Posterior vena cava (tissue), 2 donors: Measurements from ENCODE around the gene POMC. TPM values are rescaled to one million over a fixed set of nuclear protein-coding genes. Genes with fewer than 3 reads are reported as not detected.
"Not testable (repeated sequence)": the region's sequence is repeated elsewhere in the genome, so short reads cannot be mapped to it uniquely, and the experiment has no call there.

ENCODE experiments used
- DNase-seq: peaks from one replicate; pipeline ENCODE4 v3.0.0-alpha.2; 2020; ENCODE audit warnings: low spot score
- intact Hi-C, 2 donors: fragments of 100-400 bp; cut with DNase I; formaldehyde crosslinking; loops; one replicate each; pipeline versions ENCODE4 v1.14.1 to v1.14.2; 2022 to 2023
- long read RNA-seq, 2 donors: library from polyadenylated mRNA; unstranded; transcript quantifications; one replicate each; pipeline ENCODE4 v2.0.0, GENCODE V29; 2020 to 2021
- total RNA-seq, 2 donors: library from RNA; stranded (reverse); fragmentation: NEBNext Ultra II Directional; extraction: Animal tissue kit (Norgen Biotek cat#: 25700); gene quantifications; one replicate each; pipeline ENCODE4 v1.2.1, GENCODE V29; 2021
- donor health status: DM: yes; HTN: yes; CAD: no.
- donor health status: DM: yes; HTN: yes; CAD: no.

Gene POMC
- 1 to 10 TPM; 1.9 to 2.2 TPM for total RNA-seq
- long read RNA-seq, donor 1, partial matches to known transcripts: 2 of 2 reads
- long read RNA-seq, donor 1, other reads (novel, unspliced or antisense): 0 of 2 reads
- long read RNA-seq, donor 2, partial matches to known transcripts: 0 of 5 reads
- long read RNA-seq, donor 2, other reads (novel, unspliced or antisense): 5 of 5 reads

- intact Hi-C loops: no loop called here
- peak; percentile 76 for DNase-seq
Measured at GRCh38 chr2:25168256-25169072, at the start of gene POMC. POMC (minus strand) TSS chr2:25168580; CDS start chr2:25164772, 3,808 bp downstream.

GRCh38 chr2:25218100-25218499 lies 49.7 kb upstream of the POMC start:
- intact Hi-C loops: no loop called here
- DNase-seq: no peak

GRCh38 chr2:25215948-25216679 lies 47.7 kb upstream of the POMC start:
- DNase-seq: peak; percentile 92
- intact Hi-C loops: no loop called here

- intact Hi-C loops: no loop called here
- no peak for DNase-seq
Measured at GRCh38 chr2:25215232-25215631, 46.9 kb upstream of the POMC start.

GRCh38 chr2:25213229-25213628 lies 44.8 kb upstream of the POMC start:
- DNase-seq: no peak
- intact Hi-C loops: no loop called here

- DNase-seq, intact Hi-C loops: not testable (repeated sequence)
Measured at GRCh38 chr2:25210923-25211322, 42.5 kb upstream of the POMC start.

- no peak for DNase-seq
- intact Hi-C loops: loop anchor here in 1 of 2 donors (5.0 kb wide), 1 partner anchor 345 kb away; no protein-coding TSS in a partner anchor
Measured at GRCh38 chr2:25207078-25207545, 38.7 kb upstream of the POMC start.

- intact Hi-C loops: no loop called here
- DNase-seq: peak; percentile 65
Measured at GRCh38 chr2:25204190-25204838, 35.9 kb upstream of the POMC start.

- intact Hi-C loops: loop anchor here in 1 of 2 donors (1.0 kb wide), 1 partner anchor 223 kb away; no protein-coding TSS in a partner anchor
- no peak for DNase-seq
Measured at GRCh38 chr2:25202275-25202674, 33.9 kb upstream of the POMC start.

- DNase-seq: no peak
- intact Hi-C loops: loop anchor here in 1 of 2 donors (1.0 kb wide), 1 partner anchor 222 kb away; no protein-coding TSS in a partner anchor
Measured at GRCh38 chr2:25201794-25202193, 33.4 kb upstream of the POMC start.

GRCh38 chr2:25201265-25201664 lies 32.9 kb upstream of the POMC start:
- intact Hi-C loops: no loop called here
- no peak for DNase-seq

GRCh38 chr2:25198576-25198975 lies 30.2 kb upstream of the POMC start:
- DNase-seq: peak; percentile 2
- intact Hi-C loops: no loop called here

GRCh38 chr2:25198209-25198525 lies 29.8 kb upstream of the POMC start:
- intact Hi-C loops: no loop called here
- peak; percentile 32 for DNase-seq

GRCh38 chr2:25197336-25198208 lies 29.2 kb upstream of the POMC start:
- intact Hi-C loops: no loop called here
- DNase-seq: peak; percentile 37

GRCh38 chr2:25194576-25195122 lies 26.3 kb upstream of the POMC start:
- peak; percentile 25 for DNase-seq
- intact Hi-C loops: no loop called here

GRCh38 chr2:25190536-25190935 lies 22.2 kb upstream of the POMC start:
- intact Hi-C loops: no loop called here

GRCh38 chr2:25188405-25188804 lies 20.0 kb upstream of the POMC start:
- DNase-seq: no peak
- intact Hi-C loops: no loop called here

More at GRCh38 chr2:25190536-25190935, 22.2 kb upstream of the POMC start:
- peak; percentile 2 for DNase-seq

GRCh38 chr2:25187729-25188350 lies 19.5 kb upstream of the POMC start:
- intact Hi-C loops: no loop called here
- peak; percentile 37 for DNase-seq
